IPS-15b (cell line): ENCODE data around the gene RAB30.

Source experiments
- H3K27me3 ChIP-seq: one replicate; pipeline ENCODE4 v1.6.1; 2013; ENCODE audit warnings: low read length; ENCODE audit not compliant: control insufficient read depth, insufficient read depth
- H3K36me3 ChIP-seq: one replicate; pipeline ENCODE4 v1.6.1; 2013; ENCODE audit warnings: low read length; ENCODE audit not compliant: control insufficient read depth, insufficient read depth
- H3K4me1 ChIP-seq: one replicate; pipeline ENCODE4 v1.6.1; 2013; ENCODE audit warnings: mild to moderate bottlenecking, low read length; ENCODE audit not compliant: control insufficient read depth, insufficient read depth
- H3K4me3 ChIP-seq: one replicate; pipeline ENCODE4 v1.5.1; 2013; ENCODE audit warnings: low read depth, low read length
- H3K9ac ChIP-seq: one replicate; pipeline ENCODE4 v1.6.1; 2013; ENCODE audit warnings: low read depth, mild to moderate bottlenecking, low read length
- H3K9me3 ChIP-seq: one replicate; pipeline ENCODE4 v1.6.1; 2013; ENCODE audit warnings: mild to moderate bottlenecking, low read length; ENCODE audit not compliant: control insufficient read depth, insufficient read depth

The RAB30 gene

GRCh38 chr11:82927264-82927880, 144.3 kb downstream of the RAB30 start:
- Histone ChIP-seq H3K9ac (no peak overlapping the region), H3K9me3 (no peaks in the 10 kb centered on the region), H3K4me3 (no peak overlapping the region), H3K36me3 (peaks cover 7% of the 10 kb centered on the region), H3K4me1 (no peaks in the 10 kb centered on the region), H3K27me3 (no peaks in the 10 kb centered on the region)

- Histone ChIP-seq H3K27me3 (no peaks in the 10 kb centered on the region), H3K9me3 (no peaks in the 10 kb centered on the region), H3K4me3 (no peak overlapping the region), H3K4me1 (no peaks in the 10 kb centered on the region), H3K36me3 (no peaks in the 10 kb centered on the region), H3K9ac (no peak overlapping the region)
These were observed 147.0 kb downstream of the RAB30 start for GRCh38 chr11:82924522-82925224.
